BJ (cell line): ENCODE measurements around the gene ZKSCAN1. TPM values are rescaled to one million over a fixed set of nuclear protein-coding genes. Genes with fewer than 3 reads are reported as not detected.

Experiments used
- CTCF ChIA-PET: fragments of 350-600 bp; formaldehyde crosslinking; extraction: SDS; loops from one replicate; lab custom pipeline; 2021; ENCODE audit warnings: antibody characterized with exemption, inconsistent platforms; lab: Yijun Ruan, JAX
- POLR2A ChIA-PET: fragments of 300-600 bp; sonication (Branson Sonifier 250); formaldehyde crosslinking; extraction: SDS; loops from one replicate; lab custom pipeline; 2021; ENCODE audit warnings: antibody characterized with exemption; lab: Charles Lee
- DNase-seq: peaks from one replicate; pipeline ENCODE4 v3.0.0-alpha.2; 2011; ENCODE audit warnings: low read depth
- H3K27me3 ChIP-seq: 2 replicates; pipeline ENCODE4 v1.6.0; 2011; ENCODE audit warnings: low read length; ENCODE audit not compliant: control insufficient read depth, insufficient read depth
- H3K36me3 ChIP-seq: 2 replicates; pipeline ENCODE4 v1.5.1; 2011; ENCODE audit warnings: low read length; ENCODE audit not compliant: control insufficient read depth, insufficient read depth
- H3K4me3 ChIP-seq: 2 replicates; pipeline ENCODE4 v1.5.1; 2011; ENCODE audit warnings: low read depth, mild to moderate bottlenecking, control low read depth, low read length
- CTCF ChIP-seq: IDR thresholded peaks from 2 replicates; pipeline ENCODE4 v1.5.1; 2011; ENCODE audit warnings: low read depth, mild to moderate bottlenecking, control low read depth, inconsistent platforms, low read length, moderate library complexity; ENCODE audit not compliant: insufficient read depth
- polyA plus RNA-seq: library from polyadenylated mRNA; depleted of rRNA; stranded (reverse); fragments of >200 nt; gene quantifications from 2 replicates; pipeline ENCODE4 v1.2.3, GENCODE V29; 2011

ZKSCAN1 gene
- polyA plus RNA-seq, 1 experiment = 24.5 TPM

GRCh38 chr7:100021297-100021696 lies 5.9 kb downstream of the ZKSCAN1 start:
- CTCF ChIA-PET = interaction anchor here (0.6 to 1.2 kb wide), 2 partner anchors 27 to 1099 kb away, joined by 3 to 5 read pairs; no protein-coding TSS in a partner anchor
- POLR2A ChIA-PET = interaction anchor here (0.7 kb wide), 1 partner anchor 88 kb away, joined by 7 read pairs; no protein-coding TSS in a partner anchor
- Histone ChIP-seq H3K36me3 (peaks cover 17% of the 10 kb centered on the region), H3K4me3 (no peak overlapping the region), H3K27me3 (no peaks in the 10 kb centered on the region)
- no peak for TF ChIP-seq CTCF
- DNase-seq = no peak

- Histone ChIP-seq H3K36me3 (peaks cover 20% of the 10 kb centered on the region), H3K4me3 (no peak overlapping the region), H3K27me3 (no peaks in the 10 kb centered on the region)
- no peak for DNase-seq
- TF ChIP-seq CTCF = no peak
- POLR2A ChIA-PET = no interaction called here
- CTCF ChIA-PET = interaction anchor here (0.6 kb wide), 1 partner anchor 22 kb away, joined by 4 read pairs; no protein-coding TSS in a partner anchor
Measured at GRCh38 chr7:100022621-100023020, 7.2 kb downstream of the ZKSCAN1 start.

GRCh38 chr7:100023526-100023925 lies 8.1 kb downstream of the ZKSCAN1 start:
- no peak for TF ChIP-seq CTCF
- no peak for DNase-seq
- POLR2A ChIA-PET = no interaction called here
- CTCF ChIA-PET = no interaction called here
- peaks cover 21% of the 10 kb centered on the region for H3K36me3 ChIP-seq
- no peak overlapping the region for H3K4me3 ChIP-seq
- no peaks in the 10 kb centered on the region for H3K27me3 ChIP-seq

GRCh38 chr7:100024020-100024619 lies 8.7 kb downstream of the ZKSCAN1 start:
- TF ChIP-seq CTCF = no peak
- Histone ChIP-seq H3K4me3 (no peak overlapping the region), H3K36me3 (peaks cover 21% of the 10 kb centered on the region), H3K27me3 (no peaks in the 10 kb centered on the region)
- no peak for DNase-seq
- CTCF ChIA-PET = no interaction called here
- POLR2A ChIA-PET = no interaction called here

- TF ChIP-seq CTCF = no peak
- POLR2A ChIA-PET = no interaction called here
- CTCF ChIA-PET = interaction anchor here (0.7 to 0.9 kb wide), 2 partner anchors 10 to 125 kb away, joined by 3 to 4 read pairs; no protein-coding TSS in a partner anchor
- H3K36me3 ChIP-seq = peaks cover 32% of the 10 kb centered on the region
- no peak overlapping the region for H3K4me3 ChIP-seq
- no peak for DNase-seq
- H3K27me3 ChIP-seq = no peaks in the 10 kb centered on the region
Measured at GRCh38 chr7:100027197-100027596, 11.8 kb downstream of the ZKSCAN1 start.
